Measurements from ENCODE around the gene TMPRSS13.

The TMPRSS13 gene

GRCh38 chr11:117884994-117885393 lies 44.2 kb downstream of the TMPRSS13 start:
- no peak for DNase-seq

GRCh38 chr11:117883063-117883462 lies 46.1 kb downstream of the TMPRSS13 start:
- no peak for DNase-seq

- DNase-seq = no peak
Observed at GRCh38 chr11:117882311-117882905, 46.8 kb downstream of the TMPRSS13 start.

GRCh38 chr11:117881217-117881616 lies 48.0 kb downstream of the TMPRSS13 start:
- DNase-seq = no peak

- no peak for DNase-seq
Observed at GRCh38 chr11:117879516-117880480, 49.4 kb downstream of the TMPRSS13 start.

GRCh38 chr11:117878939-117879475 lies 50.2 kb downstream of the TMPRSS13 start:
- no peak for DNase-seq

- DNase-seq = no peak
Observed at GRCh38 chr11:117878314-117878938, 50.8 kb downstream of the TMPRSS13 start.

GRCh38 chr11:117877120-117877784 lies 52.0 kb downstream of the TMPRSS13 start:
- no peak for DNase-seq

GRCh38 chr11:117876341-117877119 lies 52.7 kb downstream of the TMPRSS13 start, which contains the start of gene FXYD6:
Gene FXYD6 (minus strand): TSS chr11:117876658. CDS start chr11:117842776, 33,882 bp downstream.
- peak in 2 of 6 experiments; percentile 10 to 30 for DNase-seq

GRCh38 chr11:117876059-117876340 lies 53.2 kb downstream of the TMPRSS13 start:
- DNase-seq = no peak

- DNase-seq = peak in 3 of 6 experiments; percentile 8 to 46 (median 36)
Observed at GRCh38 chr11:117875382-117876058, 53.7 kb downstream of the TMPRSS13 start.

GRCh38 chr11:117874910-117875381 lies 54.3 kb downstream of the TMPRSS13 start:
- DNase-seq = no peak

GRCh38 chr11:117874253-117874909 lies 54.8 kb downstream of the TMPRSS13 start:
- no peak for DNase-seq

- no peak for DNase-seq
Observed at GRCh38 chr11:117873828-117874125, 55.4 kb downstream of the TMPRSS13 start.

- no peak for DNase-seq
Observed at GRCh38 chr11:117872975-117873827, 56.0 kb downstream of the TMPRSS13 start.

- DNase-seq = no peak
Observed at GRCh38 chr11:117872420-117872961, 56.7 kb downstream of the TMPRSS13 start.

GRCh38 chr11:117871784-117872183 lies 57.4 kb downstream of the TMPRSS13 start:
- no peak for DNase-seq

GRCh38 chr11:117871160-117871559 lies 58.0 kb downstream of the TMPRSS13 start:
- DNase-seq = no peak

GRCh38 chr11:117870103-117870952 lies 58.9 kb downstream of the TMPRSS13 start:
- DNase-seq = no peak
